AG20443 (cell line): ENCODE results near the gene IL17RC.
"Not testable (repeated sequence)": the region's sequence is repeated elsewhere in the genome, so short reads cannot be mapped to it uniquely, and the experiment has no call there.

ENCODE experiments used
- DNase-seq: peaks from one replicate; pipeline ENCODE4 v3.0.0; 2012; ENCODE audit warnings: low spot score, mixed read lengths

The IL17RC gene, protein sequence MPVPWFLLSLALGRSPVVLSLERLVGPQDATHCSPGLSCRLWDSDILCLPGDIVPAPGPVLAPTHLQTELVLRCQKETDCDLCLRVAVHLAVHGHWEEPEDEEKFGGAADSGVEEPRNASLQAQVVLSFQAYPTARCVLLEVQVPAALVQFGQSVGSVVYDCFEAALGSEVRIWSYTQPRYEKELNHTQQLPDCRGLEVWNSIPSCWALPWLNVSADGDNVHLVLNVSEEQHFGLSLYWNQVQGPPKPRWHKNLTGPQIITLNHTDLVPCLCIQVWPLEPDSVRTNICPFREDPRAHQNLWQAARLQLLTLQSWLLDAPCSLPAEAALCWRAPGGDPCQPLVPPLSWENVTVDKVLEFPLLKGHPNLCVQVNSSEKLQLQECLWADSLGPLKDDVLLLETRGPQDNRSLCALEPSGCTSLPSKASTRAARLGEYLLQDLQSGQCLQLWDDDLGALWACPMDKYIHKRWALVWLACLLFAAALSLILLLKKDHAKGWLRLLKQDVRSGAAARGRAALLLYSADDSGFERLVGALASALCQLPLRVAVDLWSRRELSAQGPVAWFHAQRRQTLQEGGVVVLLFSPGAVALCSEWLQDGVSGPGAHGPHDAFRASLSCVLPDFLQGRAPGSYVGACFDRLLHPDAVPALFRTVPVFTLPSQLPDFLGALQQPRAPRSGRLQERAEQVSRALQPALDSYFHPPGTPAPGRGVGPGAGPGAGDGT

DNA sequence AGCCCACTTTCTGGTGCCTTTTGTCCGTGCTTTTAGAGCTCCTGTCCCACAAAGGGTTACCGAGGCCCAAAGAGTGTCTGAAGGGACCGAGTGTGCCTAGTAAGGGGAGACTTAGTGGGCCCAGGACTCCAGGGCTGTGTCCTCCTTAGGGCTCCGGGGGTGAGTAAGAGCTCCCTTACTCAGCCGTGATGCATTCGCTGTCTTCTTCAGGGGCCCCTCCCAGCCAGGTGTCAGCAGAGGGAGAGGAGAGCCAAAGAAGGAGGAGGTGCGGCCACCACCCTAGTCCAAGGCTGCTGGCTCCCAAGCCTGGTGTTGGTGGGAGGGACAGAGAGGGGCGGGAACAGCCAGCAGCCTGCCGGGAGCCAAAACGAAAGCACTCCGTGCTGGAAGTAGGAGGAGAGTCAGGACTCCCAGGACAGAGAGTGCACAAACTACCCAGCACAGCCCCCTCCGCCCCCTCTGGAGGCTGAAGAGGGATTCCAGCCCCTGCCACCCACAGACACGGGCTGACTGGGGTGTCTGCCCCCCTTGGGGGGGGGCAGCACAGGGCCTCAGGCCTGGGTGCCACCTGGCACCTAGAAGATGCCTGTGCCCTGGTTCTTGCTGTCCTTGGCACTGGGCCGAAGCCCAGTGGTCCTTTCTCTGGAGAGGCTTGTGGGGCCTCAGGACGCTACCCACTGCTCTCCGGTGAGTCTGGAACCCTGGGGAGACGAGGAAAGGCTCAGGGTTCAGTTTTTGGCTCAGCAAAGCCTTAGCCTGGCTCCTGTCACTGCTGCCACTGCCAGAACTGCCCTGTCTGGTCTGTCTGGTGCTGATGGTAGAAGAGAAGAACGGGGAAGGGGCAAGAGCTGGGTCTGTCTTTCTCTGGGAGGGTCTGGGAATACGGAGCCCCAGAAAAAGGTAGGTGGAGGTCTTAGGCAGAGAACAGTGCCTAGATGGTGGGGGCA is at the start of gene IL17RC:
IL17RC (plus strand) TSS at position 365 of the 947 bp plus-strand sequence; CDS start at position 583, 218 bp downstream.
- DNase-seq, result peak; percentile 93

DNA sequence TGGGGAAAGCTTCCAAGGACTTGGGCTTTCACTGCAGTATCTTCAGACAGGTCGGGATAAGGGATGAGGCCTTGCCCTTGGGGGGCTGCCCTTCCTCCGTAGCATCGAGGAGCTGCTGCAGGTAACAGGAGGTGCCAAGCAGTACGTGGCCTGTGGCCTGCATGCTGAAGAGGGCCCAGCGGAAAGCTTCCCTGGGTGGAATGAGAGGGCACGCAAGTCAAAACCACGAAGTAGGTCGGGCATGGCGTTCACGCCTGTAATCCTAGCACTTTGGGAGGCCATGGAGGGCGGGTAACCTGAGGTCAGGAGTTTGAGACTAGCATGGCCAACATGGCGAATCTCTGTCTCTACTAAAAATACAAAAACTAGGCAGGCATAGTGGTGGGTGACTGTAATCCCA is 49.8 kb upstream of the IL17RC start:
- DNase-seq, result no peak

DNA sequence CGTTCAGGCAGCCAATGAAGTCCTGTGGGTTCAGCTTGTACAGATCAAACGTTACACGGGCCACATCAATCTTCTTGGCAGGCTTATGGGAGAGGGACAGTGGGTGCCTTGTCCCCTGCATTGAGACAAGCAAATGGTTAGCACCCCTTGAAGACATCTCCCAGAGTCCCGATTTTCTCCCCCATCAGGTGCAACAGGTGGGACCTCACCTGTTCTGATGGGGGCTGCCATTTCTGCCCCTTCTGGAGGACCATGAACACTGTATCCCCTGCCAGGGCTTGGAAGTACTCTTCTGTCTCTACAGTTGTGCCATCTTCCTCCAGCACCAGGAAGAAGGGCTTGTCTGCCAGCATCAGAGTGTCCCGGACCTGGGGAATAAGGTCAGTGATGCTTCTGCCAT is 46.9 kb upstream of the IL17RC start:
- no peak for DNase-seq

DNA sequence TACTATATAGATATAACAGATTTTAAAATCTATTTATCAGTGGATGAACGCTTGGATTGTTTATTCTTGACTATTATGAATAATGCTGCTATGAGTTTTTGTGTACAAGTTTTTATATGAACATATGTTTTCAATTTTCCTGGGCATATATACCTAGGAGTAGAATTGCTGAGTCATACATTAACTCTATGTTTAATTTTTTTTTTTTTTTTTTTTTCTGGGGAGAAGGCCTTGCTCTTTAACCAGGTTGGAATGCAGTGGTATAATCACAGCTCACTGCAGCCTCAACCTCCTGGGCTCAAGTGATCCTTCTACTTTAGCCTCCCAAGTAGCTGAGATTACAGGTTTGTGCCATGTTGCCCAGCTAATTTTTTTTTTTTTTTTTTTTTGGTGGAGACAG is 45.9 kb upstream of the IL17RC start:
- no peak for DNase-seq

DNA sequence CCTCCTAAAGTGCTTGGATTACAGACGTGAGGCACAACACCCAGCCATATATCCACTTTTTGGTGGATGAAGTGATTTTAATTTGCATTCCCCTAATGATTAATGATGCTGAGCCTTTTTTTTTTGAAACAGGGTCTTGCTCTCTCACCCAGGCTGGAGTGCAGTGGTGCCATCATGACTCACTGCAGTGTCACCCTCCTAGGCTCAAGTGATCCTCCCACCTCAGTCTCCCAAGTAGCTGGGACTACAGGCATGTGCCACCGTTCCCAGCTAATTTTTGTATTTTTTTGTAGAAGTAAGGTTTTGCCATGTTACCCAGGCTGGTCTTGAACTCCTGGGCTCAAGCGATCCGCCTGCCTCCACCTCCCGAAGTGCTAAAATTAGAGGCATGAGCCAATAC is 44.8 kb upstream of the IL17RC start:
- not testable (repeated sequence) for DNase-seq

DNA sequence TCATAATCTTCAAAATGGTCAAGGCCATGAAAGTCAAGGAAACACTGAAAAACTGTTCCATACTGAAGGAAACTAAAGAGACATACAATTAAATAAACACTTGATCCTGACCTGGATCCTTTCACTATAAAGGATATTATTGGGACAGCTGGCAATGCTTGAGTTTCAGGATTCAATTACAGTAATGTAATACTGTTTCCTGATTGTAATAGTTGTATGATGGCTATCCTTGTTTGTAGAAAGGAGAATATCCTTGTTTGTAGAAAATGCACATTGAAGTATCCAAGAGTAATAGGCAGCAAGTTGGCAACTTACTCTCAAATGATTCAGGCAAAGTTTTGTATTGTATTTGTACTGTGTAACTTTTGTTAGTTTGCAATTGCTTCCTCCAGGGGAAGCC is 41.5 kb upstream of the IL17RC start:
- DNase-seq, result no peak

DNA sequence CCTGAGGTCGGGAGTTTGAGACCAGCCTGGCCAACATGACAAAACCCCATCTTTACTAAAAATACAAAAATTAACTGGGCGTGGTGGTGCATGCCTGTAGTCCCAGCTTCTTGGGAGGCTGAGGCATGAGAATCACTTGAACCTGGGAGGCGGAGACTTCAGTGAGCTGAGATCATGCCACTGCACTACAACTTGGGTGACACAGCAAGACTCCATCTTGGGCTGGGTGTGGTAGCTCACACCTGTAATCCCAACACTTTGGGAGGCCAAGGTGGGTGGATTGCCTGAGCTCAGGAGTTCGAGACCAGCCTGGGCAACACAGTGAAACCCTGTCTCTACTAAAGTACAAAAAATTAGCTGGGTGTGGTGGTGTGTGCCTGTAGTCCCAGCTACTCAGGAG is 40.6 kb upstream of the IL17RC start:
- not testable (repeated sequence) for DNase-seq

DNA sequence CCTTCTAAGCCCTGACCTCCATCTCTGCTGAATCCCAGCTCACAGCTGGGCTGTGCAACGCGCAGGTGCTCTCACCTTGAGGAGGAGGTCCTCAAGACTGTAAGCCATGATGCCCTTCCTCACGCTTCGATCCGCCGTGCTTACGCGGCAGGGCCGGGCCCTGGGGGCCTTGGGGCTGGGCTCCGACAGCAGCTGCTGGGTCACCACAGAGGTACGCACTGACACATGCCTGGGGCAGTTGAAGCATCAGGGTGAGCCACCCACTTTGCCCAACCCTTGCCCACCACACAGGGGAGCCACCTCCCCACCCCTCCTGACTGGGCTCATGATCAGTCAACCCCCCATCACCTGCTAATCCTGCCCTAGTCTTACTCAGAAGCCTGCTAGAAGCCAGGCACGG is 39.9 kb upstream of the IL17RC start:
- DNase-seq, result no peak

DNA sequence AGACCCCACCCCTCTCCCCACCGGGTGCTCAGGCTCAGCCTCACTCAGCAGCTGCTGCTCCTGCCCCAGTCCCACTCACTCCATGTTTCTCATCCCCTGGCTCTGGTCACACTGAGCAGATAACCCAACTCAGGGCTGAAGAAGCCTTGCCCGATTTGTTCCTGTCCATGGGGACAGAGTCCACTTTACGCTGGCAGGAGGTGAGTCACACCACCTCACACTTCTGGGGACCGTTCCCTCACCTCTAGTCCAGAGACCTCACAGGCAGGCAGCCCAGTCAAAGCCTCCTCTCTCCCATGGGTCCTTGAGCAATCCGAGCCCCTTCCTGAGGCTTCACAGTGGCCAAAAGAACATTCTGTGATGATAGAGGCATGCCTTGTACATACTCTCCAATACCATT is 38.2 kb upstream of the IL17RC start:
- no peak for DNase-seq

DNA sequence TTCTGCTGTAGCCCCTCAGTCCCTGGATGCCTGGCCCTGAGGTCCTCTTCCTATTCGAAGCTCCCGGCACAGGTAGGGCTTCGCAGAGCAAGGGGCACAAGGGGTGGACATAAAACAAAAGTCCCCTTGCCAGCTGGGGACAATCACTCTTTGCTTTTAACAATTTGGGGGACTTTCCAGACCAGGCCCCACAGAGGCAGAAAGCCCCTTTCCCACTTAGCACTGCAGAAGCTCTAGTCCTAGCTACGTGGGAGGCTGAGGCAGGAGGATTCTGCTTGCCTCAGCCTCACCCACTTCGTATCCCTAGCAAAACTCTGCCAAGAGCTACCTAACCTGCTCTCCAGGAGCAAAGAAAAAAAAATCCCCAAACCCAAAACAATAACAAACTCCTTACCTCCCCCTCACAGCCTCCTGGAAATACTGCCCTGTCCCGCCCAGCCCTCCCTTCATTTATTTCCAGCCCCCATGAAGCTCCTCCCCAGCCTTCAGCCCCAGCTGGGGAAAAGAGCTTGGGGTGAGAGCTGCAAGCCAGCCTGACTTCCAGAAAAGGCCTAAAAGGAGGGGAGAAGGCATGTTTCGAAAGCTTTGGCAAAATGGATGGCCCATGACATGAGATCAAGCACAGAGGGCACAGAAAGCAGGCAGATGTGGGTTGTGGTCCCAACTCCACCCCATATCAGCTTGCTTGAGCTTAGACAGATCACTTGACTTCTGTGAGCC is 36.9 kb upstream of the IL17RC start, which contains the start of gene CIDEC:
CIDEC (minus strand) TSS at position 424 of the 720 bp plus-strand sequence. CDS start 1,767 bp downstream, outside the sequence.
- no peak for DNase-seq

DNA sequence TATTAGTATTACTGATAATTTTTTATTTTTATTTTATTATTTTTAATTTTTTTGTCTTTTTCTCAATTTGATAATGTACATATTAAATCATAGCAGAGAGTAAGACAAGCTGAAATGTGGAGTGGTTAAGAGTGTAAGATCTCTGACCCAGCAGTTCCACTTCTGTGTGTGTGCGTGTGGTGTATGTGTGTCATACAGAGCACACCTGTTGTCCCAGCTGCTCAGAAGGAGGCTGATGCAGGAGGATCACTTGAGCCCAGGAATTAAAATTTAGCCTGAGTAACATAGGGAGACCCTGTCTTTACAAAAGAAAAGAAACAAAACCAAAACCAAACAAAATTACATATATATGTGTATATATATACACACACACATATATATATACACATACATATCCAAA is 35.5 kb upstream of the IL17RC start:
- no peak for DNase-seq

DNA sequence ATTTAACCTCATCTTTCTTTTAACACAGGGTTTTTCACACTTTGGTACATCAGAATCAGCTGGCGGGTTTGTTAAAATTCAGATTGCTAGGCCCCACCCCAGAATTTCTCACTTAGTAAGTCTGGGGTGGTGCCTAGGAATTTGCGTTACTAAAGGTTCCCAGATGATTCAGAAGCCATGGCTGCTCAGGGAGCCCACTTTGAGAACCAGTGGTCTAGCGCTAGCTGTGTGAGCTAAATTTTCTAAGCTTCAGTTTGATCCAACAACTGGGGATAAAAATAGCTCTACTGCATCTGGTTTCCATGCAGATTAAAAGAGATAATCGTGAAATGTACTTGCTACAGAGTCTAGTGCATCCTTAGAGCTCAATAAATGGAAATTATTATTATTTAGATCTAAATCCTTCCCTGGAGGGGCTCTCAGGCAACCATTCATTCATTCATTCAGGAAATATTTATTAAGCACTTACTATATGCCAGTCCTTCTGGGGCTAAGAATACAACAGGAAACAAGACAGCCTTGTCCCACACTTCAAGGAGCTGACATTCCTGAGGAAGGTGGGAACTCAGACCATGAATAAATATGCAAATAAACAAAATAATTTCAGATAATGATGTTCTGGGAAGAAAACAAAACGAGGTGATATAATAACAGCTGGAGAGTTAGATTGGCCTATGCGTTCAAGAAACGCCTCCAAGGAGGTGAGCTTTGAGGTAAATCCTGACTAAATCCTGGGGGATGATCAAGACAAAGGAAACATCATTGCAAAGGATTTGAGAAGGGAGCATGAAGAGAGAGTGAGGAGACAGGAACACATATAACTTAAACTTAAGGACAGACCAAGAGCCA is 33.0 kb upstream of the IL17RC start:
- DNase-seq, result peak; percentile 51

DNA sequence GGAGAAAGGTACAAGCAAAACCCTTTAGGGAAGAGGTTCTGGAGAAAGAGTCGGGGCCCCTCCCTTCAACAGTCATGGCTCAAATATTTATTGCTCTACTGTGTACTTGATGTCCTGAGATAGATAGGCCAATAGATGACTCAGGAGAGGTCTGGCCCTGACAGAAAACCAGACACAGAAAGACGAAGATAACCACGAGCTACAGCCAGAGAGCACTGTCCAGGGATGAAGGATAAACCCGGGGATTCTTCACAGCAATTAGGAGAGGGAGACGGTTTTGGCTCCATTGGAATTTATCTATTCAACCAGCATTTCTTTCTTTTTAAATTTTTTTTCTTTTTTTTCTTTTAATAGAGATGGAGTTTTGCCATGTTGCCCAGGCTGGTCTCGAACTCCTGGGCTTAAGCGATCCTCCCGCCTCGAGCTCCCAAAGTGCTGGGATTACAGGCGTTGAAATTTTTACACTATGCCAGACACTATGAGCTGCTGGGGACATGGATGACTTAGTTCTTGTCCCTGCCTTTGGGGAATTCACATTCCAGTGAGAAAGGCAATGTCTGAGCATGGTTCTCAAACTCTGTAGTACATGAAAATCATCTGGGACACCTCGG is 32.2 kb upstream of the IL17RC start:
- DNase-seq, result peak; percentile 86

DNA sequence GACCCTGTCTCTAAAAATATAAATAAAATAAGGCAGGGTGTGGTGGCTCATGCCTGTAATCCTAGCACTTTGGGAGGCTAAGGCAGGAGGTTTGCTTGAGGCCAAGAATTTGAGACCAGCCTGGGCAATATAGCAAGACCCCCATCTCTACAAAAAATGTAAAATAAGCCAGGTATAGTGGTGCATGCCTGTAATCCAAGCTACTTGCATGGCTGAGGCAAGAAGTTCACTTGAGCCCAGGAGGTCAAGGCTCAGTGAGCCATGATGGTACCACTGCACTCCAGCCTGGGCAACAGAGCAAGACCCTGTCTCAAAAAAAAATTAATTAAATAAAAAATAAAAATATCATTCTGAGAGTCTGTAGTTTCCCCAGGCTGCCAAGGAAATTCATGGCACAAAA is 30.6 kb upstream of the IL17RC start:
- DNase-seq, result no peak

DNA sequence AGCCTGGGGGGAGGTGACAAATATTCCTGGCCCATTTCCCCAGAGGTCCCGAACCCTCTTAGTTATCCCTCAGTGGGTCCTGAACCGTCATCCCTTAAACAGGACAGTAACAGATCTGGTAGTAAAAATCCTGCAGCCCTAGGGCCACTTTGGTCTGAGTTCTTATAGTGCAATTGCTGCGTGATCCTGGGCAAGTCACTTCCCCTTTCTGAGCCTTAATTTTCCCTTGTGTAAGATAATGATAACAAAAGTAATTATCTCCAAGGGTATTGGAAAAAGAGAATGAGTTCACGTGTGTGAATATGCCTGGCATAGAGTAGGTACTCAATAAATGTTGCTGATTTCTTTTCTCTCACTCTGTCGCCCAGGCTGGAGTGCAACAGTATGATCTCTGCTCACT is 29.4 kb upstream of the IL17RC start:
- DNase-seq, result no peak

DNA sequence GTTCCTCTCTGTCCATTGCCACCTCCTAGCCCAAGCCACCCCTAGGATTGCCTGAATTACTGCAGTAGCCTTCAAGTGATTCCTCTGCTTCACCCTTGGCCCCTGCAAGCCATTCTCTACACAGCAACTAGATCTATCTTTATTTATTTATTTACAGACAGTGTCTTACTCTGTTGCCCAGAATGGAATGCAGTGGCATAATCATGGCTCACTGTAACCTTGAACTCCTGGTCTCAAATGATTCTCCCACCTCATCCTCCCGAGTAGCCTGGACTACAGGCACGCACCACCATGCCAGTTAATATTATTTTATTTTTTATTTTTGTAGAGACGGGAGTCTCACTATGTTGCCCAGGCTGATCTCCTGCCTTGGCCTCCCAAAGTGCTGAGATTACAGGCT is 28.4 kb upstream of the IL17RC start:
- no peak for DNase-seq

DNA sequence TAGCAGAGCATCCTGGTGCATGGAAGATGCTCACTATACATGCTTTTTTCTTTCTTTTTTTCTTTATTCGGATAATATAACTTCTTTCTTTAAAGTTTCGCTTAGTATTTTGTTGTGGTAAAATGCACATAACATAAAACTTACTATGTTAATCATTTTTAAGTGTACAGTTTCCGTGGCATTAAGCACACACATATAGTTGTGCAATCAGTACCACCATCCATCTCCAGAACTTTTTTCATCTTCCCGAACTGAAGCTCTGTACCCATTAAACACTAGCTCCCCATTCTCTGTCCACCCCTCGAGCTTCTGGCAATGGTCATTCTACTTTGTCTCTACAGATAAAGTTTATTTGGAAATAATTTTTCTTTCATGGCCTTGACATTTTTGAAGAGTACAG is 27.5 kb upstream of the IL17RC start:
- DNase-seq, result no peak

DNA sequence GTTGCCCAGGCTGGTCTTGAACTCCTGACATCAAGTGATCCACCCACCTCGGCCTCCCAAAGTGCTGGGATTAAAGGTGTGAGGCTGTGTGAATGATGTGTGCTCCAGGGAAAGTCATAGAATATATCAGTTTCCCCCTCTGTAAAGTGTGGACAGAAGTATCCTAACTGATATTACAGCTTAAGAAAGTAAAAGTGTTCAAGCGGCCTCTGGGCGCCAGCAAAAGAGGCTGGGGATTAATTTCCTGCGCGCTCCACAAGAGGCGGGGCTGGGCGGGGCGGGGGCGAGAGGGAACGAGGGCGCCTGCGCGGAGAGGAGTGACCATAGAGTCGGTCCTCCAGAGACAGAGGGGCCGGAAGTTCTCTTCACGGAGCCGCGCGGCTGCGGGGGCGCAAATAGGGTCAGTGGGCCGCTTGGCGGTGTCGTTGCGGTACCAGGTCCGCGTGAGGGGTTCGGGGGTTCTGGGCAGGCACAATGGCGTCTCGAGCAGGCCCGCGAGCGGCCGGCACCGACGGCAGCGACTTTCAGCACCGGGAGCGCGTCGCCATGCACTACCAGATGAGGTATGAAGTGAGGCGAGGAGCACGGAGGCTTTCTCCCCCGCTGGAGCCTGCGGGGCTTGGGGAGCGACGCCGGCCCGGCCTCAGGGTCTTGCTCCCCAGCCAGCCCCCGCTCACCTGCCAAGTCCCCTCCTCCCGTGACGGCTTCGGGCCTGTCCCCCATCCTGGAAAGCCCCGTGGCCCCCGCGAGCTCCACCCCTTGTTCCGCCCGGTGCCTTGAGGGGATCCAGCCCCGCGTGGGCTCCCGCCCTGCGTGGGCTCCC is 26.4 kb upstream of the IL17RC start, which contains the start of gene JAGN1:
JAGN1 (plus strand) TSS at position 362 of the 823 bp plus-strand sequence; CDS start at position 475, 113 bp downstream.
- DNase-seq, result peak; percentile 96

DNA sequence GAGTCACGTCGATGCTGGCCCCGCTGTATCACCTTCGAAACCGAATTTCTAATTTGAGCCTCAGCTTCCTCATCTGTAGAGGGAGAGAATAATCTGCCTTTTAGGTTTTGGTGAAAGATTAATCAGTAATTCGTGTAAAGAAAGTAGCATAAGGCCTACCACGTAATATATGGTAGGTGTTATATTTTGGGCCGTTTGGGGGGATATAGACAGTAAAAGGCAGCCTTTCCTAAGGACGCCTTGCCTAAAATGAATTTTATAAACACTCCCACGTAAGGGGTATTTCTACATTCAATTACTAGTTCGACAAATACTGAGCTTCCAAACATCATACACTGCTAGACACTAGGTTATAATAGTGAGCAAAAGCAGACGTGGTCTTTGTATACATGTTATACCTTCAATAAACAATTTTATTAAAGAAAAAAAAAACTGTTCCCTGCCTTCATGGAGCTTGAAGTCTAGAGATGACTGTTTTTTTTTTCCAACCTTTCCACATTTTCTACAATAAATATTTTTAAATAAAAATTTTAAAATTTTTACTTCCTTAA is 25.8 kb upstream of the IL17RC start:
- no peak for DNase-seq
